Keratinocyte (primary cell): ENCODE results near the gene MZT2B.
"Not testable (repeated sequence)": the region's sequence is repeated elsewhere in the genome, so short reads cannot be mapped to it uniquely, and the experiment has no call there.

Experiments used
- EZH2 ChIP-seq: IDR thresholded peaks from one replicate; pipeline ENCODE4 v1.6.1; 2012; ENCODE audit warnings: inconsistent platforms, mild to moderate bottlenecking, low read length, moderate library complexity
- TF ChIP-seq, protein P1 (sequence below), 3 experiments: IDR thresholded peaks in 1 of 3; conservative IDR thresholded peaks in 1 of 3; optimal IDR thresholded peaks in 1 of 3; 2 replicates in 2 of 3; 3 replicates in 1 of 3; pipeline versions ENCODE3 to v1.5.1; 2011; ENCODE audit warnings: low read length in 3 of 3, mild to moderate bottlenecking in 3 of 3, moderate library complexity in 2 of 3, control low read depth in 1 of 3, inconsistent platforms in 1 of 3; ENCODE audit not compliant: insufficient read depth in 2 of 3; ENCODE audit errors: extremely low read depth in 1 of 3

- TF ChIP-seq, protein P1, sequence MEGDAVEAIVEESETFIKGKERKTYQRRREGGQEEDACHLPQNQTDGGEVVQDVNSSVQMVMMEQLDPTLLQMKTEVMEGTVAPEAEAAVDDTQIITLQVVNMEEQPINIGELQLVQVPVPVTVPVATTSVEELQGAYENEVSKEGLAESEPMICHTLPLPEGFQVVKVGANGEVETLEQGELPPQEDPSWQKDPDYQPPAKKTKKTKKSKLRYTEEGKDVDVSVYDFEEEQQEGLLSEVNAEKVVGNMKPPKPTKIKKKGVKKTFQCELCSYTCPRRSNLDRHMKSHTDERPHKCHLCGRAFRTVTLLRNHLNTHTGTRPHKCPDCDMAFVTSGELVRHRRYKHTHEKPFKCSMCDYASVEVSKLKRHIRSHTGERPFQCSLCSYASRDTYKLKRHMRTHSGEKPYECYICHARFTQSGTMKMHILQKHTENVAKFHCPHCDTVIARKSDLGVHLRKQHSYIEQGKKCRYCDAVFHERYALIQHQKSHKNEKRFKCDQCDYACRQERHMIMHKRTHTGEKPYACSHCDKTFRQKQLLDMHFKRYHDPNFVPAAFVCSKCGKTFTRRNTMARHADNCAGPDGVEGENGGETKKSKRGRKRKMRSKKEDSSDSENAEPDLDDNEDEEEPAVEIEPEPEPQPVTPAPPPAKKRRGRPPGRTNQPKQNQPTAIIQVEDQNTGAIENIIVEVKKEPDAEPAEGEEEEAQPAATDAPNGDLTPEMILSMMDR (optimal IDR thresholded peaks at IDR 0.05 in 1 of 3, IDR thresholded peaks at IDR 0.05 in 1 of 3, conservative IDR thresholded peaks at IDR 0.05 in 1 of 3; ENCODE audit: extremely low read depth in 1 of 3, insufficient read depth in 2 of 3, low read length in 3 of 3): not testable (repeated sequence)
- TF ChIP-seq EZH2: not testable (repeated sequence)
Measured at GRCh38 chr2:130191319-130191718, 9.3 kb downstream of the MZT2B start.
